Aorta (tissue), 5 donors: ENCODE data around the gene CLIP3. TPM values are rescaled to one million over a fixed set of nuclear protein-coding genes. Genes with fewer than 3 reads are reported as not detected.
"Not testable (repeated sequence)": the region's sequence is repeated elsewhere in the genome, so short reads cannot be mapped to it uniquely, and the experiment has no call there.

Experiments used
- ATAC-seq: fragments of 200-7000 bp; cut with Tn5 transposase; one replicate; pipeline ENCODE4 v1.9.1; 2022; ENCODE audit warnings: moderate library complexity; ENCODE audit not compliant: low FRiP score
- DNase-seq, 2 donors: peaks; one replicate each; pipeline ENCODE4 v3.0.0-alpha.2; 2020
- H3K27ac ChIP-seq, 2 donors: one replicate each; pipeline ENCODE4 v1.5.1; 2013; ENCODE audit warnings: low read length in 2 of 2, mild to moderate bottlenecking in 2 of 2, moderate library complexity in 2 of 2, control low read depth in 1 of 2, inconsistent platforms in 1 of 2, low read depth in 1 of 2
- H3K27me3 ChIP-seq, 2 donors: one replicate each; pipeline ENCODE4 v1.6.1; 2013; ENCODE audit warnings: control low read depth in 1 of 2, low read length in 1 of 2, mild to moderate bottlenecking in 1 of 2, moderate library complexity in 1 of 2; ENCODE audit not compliant: insufficient read depth in 2 of 2, control insufficient read depth in 1 of 2
- H3K36me3 ChIP-seq, 2 donors: one replicate each; pipeline ENCODE4 v1.6.1; 2013; ENCODE audit warnings: control low read depth in 1 of 2, low read length in 1 of 2, mild to moderate bottlenecking in 1 of 2; ENCODE audit not compliant: insufficient read depth in 2 of 2, control insufficient read depth in 1 of 2
- H3K4me1 ChIP-seq, 2 donors: one replicate each; pipeline ENCODE4 v1.6.1; 2013; ENCODE audit warnings: low read length in 2 of 2, control low read depth in 1 of 2, mild to moderate bottlenecking in 1 of 2, moderate library complexity in 1 of 2; ENCODE audit not compliant: insufficient read depth in 2 of 2, control insufficient read depth in 1 of 2
- H3K4me3 ChIP-seq, 2 donors: one replicate each; pipeline ENCODE4 v1.5.1; 2013; ENCODE audit warnings: low read length in 2 of 2, control low read depth in 1 of 2, mild to moderate bottlenecking in 1 of 2
- H3K9me3 ChIP-seq: one replicate; pipeline ENCODE4 v1.6.1; 2013; ENCODE audit warnings: mild to moderate bottlenecking, low read length; ENCODE audit not compliant: control insufficient read depth
- WGBS, 2 donors: extraction: QIAGEN DNeasy Blood & Tissue Kit; methylation state at CpG; one replicate each; pipeline ENCODE4 v1.1.7; 2013; 5-methylcytosine and 5-hydroxymethylcytosine counted together
- intact Hi-C, 2 donors: fragments of 100-400 bp; cut with DNase I; formaldehyde crosslinking; loops; one replicate each; pipeline versions ENCODE4 v1.14.2 to v1.15.0; 2022
- polyA plus RNA-seq, 2 donors: library from polyadenylated mRNA; stranded (reverse); fragments of 200-250 nt; gene quantifications; one replicate each; pipeline ENCODE4 v1.2.3, GENCODE V29; 2013
- total RNA-seq, 2 donors: library from RNA; stranded (reverse); fragmentation: NEBNext Ultra II Directional; extraction: Animal tissue kit (Norgen Biotek cat#: 25700); gene quantifications; one replicate each; pipeline ENCODE4 v1.2.1, GENCODE V29; 2021
- donor health status: healthy with polysubstance abuse.
- donor health status: Bipolar disorder and iron deficiency.
- donor health status: DM: no; HTN: no; CAD: no.
- donor health status: DM: no; HTN: no; CAD: no.
- donor health status: DM: yes; HTN: yes; CAD: no.

Gene CLIP3
- total and polyA plus RNA-seq, 4 donors = 8.9 to 37.1 (median 28.7) TPM

DNA sequence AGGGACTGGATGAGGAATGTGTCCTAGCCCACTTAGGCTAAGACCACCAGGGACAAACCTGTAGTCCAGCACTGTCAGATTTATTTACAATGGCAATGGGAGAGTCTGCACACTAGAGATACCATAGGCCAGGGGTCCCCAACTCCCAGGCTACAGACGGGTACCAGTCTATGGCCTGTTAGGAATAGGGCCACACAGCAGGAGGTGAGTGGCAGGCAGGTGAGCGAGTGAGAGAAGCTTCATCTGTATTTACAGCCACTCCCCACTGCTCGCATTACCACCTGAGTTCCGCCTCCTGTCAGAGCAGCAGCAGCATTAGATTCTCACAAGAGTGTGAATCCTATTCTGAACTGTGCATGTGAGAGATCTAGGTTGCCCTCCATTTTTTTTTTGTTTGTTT, 19.0 kb upstream of the CLIP3 start:
- intact Hi-C loops = loop anchor here (5.0 kb wide), 3 partner anchors 39 to 59 kb away; partner anchors contain the start of genes ALKBH6 (in 1 of the 2) and SDHAF1 (in 1 of the 2)
- Histone ChIP-seq H3K36me3 (no peaks in the 10 kb centered on the region), H3K4me1 (no peaks in the 10 kb centered on the region), H3K9me3 (no peaks in the 10 kb centered on the region), H3K27me3 (no peaks in the 10 kb centered on the region), H3K4me3 (no peak overlapping the region), H3K27ac (no peak overlapping the region)
- DNase-seq = no peak
- no peak for ATAC-seq
- WGBS, 2 donors = 96 to 98% methylated on average over 4 of the region's 4 CpGs

- Histone ChIP-seq H3K27me3 (no peaks in the 10 kb centered on the region), H3K27ac (no peak overlapping the region), H3K4me3 (no peak overlapping the region), H3K4me1 (no peaks in the 10 kb centered on the region), H3K36me3 (no peaks in the 10 kb centered on the region), H3K9me3 (no peaks in the 10 kb centered on the region)
- 51 to 60% methylated on average over 3 of the region's 3 CpGs for WGBS, 2 donors
- intact Hi-C loops = loop anchor here (5.0 kb wide), 3 partner anchors 39 to 59 kb away; partner anchors contain the start of genes ALKBH6 (in 1 of the 2) and SDHAF1 (in 1 of the 2)
- ATAC-seq = no peak
- DNase-seq = no peak
These were observed 18.6 kb upstream of the CLIP3 start for GRCh38 chr19:36051236-36051635.

- no peaks in the 10 kb centered on the region for H3K27me3 ChIP-seq
- no peaks in the 10 kb centered on the region for H3K4me1 ChIP-seq
- intact Hi-C loops = no loop called here
- no peak for DNase-seq
- no peaks in the 10 kb centered on the region for H3K36me3 ChIP-seq
- no peak for ATAC-seq
- H3K4me3 ChIP-seq = no peak overlapping the region
- no peak overlapping the region for H3K27ac ChIP-seq
- H3K9me3 ChIP-seq = no peaks in the 10 kb centered on the region
- 94 to 95% methylated on average over 4 of the region's 4 CpGs for WGBS, 2 donors
These were observed 16.5 kb upstream of the CLIP3 start for GRCh38 chr19:36049080-36049698.

- H3K4me1 ChIP-seq = no peaks in the 10 kb centered on the region
- intact Hi-C loops = no loop called here
- no peaks in the 10 kb centered on the region for H3K9me3 ChIP-seq
- no peak overlapping the region for H3K4me3 ChIP-seq
- ATAC-seq (no peak), DNase-seq (no peak)
- H3K27ac ChIP-seq = no peak overlapping the region
- no peaks in the 10 kb centered on the region for H3K36me3 ChIP-seq
- H3K27me3 ChIP-seq = no peaks in the 10 kb centered on the region
These were observed 15.2 kb upstream of the CLIP3 start for GRCh38 chr19:36047835-36048234.

- Histone ChIP-seq H3K9me3 (no peaks in the 10 kb centered on the region), H3K36me3 (no peaks in the 10 kb centered on the region), H3K27ac (no peak overlapping the region), H3K27me3 (no peaks in the 10 kb centered on the region), H3K4me3 (no peak overlapping the region), H3K4me1 (no peaks in the 10 kb centered on the region)
- intact Hi-C loops = no loop called here
- ATAC-seq (no peak), DNase-seq (no peak)
- 86 to 90% methylated on average over 5 of the region's 5 CpGs for WGBS, 2 donors
These were observed 13.9 kb upstream of the CLIP3 start for GRCh38 chr19:36046443-36047050.

DNA sequence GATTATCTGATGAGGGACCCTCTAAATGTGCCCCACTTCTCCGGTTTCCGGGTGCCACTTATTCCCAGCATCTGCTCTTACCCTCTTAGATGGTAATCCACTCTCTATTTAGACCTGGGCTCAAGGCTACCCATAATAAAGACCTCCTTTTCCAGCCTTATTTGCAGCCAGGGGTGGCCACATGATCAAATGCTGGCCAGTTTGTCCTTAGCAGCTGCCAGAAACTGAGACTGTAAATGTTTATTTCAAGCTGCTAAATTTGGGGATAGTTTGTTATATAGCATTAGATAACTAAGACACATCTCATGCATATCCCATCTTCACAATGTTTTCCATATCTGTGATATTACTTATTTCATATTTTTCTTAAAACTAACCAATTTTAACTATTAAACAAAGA, 11.3 kb upstream of the CLIP3 start:
- H3K27ac ChIP-seq = no peak overlapping the region
- ATAC-seq = no peak

DNA sequence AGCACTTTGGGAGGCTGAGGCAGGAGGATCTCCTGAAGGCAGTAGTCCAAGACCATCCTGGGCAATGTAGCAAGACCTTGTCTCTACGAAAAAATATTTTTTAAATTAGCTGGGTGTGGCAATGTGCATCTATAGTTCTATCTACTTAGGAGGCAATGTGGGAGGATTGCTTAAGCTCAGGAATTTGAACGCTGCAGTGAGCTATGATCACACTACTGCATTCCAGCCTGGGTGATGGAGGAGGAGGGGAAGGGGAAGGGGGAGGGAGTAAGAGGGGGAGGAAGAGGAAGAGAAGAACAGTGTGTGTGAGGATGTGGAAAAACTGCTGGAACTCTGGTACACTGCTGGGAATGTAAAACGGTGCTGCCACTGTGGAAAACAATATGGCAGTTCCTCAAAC, 9.2 kb upstream of the CLIP3 start:
- intact Hi-C loops = no loop called here
- 30 to 34% methylated on average over 3 of the region's 3 CpGs for WGBS, 2 donors
- ATAC-seq (no peak), DNase-seq (no peak)
- no peaks in the 10 kb centered on the region for H3K9me3 ChIP-seq
- H3K36me3 ChIP-seq = peaks cover 0 to 1% of the 10 kb centered on the region in 2 donors
- no peak overlapping the region for H3K4me3 ChIP-seq
- no peak overlapping the region for H3K27ac ChIP-seq
- H3K4me1 ChIP-seq = no peaks in the 10 kb centered on the region
- H3K27me3 ChIP-seq = no peaks in the 10 kb centered on the region

More for the DNA sequence above, 11.3 kb upstream of the CLIP3 start:
- no peak overlapping the region for H3K4me3 ChIP-seq
- no peaks in the 10 kb centered on the region for H3K4me1 ChIP-seq
- intact Hi-C loops = no loop called here
- WGBS, 2 donors = 91 to 96% methylated on average over 2 of the region's 2 CpGs
- peaks cover 0 to 1% of the 10 kb centered on the region in 2 donors for H3K36me3 ChIP-seq
- no peaks in the 10 kb centered on the region for H3K27me3 ChIP-seq
- DNase-seq = no peak
- H3K9me3 ChIP-seq = no peaks in the 10 kb centered on the region

DNA sequence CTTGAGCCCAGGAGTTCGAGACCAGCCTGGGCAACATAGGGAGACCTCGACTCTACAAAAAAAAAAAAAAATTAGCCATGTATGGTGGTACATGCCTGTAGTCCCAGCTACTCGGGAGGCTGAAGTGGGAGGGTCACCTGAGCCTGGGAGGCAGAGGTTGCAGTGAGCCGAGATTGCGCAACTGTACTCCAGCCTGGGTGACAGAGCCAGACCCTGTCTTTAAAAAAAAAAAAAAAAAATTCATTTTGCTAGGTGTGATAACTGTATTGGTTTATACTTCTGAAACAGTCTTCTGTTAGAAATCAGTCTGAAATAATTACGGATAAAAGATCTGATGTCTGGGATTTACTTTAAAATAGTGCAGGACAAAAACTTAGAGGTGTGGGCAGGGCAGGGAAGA, 8.4 kb upstream of the CLIP3 start:
- H3K4me1 ChIP-seq, H3K36me3 ChIP-seq, ATAC-seq, H3K27me3 ChIP-seq, DNase-seq, H3K27ac ChIP-seq, H3K9me3 ChIP-seq, H3K4me3 ChIP-seq, intact Hi-C loops: not testable (repeated sequence)
- 92 to 96% methylated on average over 6 of the region's 6 CpGs for WGBS, 2 donors

GRCh38 chr19:36040495-36040894, 7.8 kb upstream of the CLIP3 start:
- H3K27ac ChIP-seq = no peak overlapping the region
- intact Hi-C loops = no loop called here
- no peaks in the 10 kb centered on the region for H3K9me3 ChIP-seq
- WGBS, 2 donors = 89 to 90% methylated on average over 6 of the region's 6 CpGs
- DNase-seq (no peak), ATAC-seq (no peak)
- H3K36me3 ChIP-seq = peaks cover 0 to 1% of the 10 kb centered on the region in 2 donors
- H3K27me3 ChIP-seq = no peaks in the 10 kb centered on the region
- H3K4me1 ChIP-seq = no peaks in the 10 kb centered on the region
- H3K4me3 ChIP-seq = no peak overlapping the region
